SK-N-SH (cell line): ENCODE measurements around the gene SBF2. TPM values are rescaled to one million over a fixed set of nuclear protein-coding genes. Genes with fewer than 3 reads are reported as not detected.

ENCODE experiments used
- CTCF ChIA-PET: fragments of 300-600, 350-600 bp; formaldehyde crosslinking; extraction: SDS; loops from one replicate; lab custom pipeline; 2021; lab: Yijun Ruan, JAX
- POLR2A ChIA-PET: fragments of 350-600 bp; sonication (Branson Sonifier 250); formaldehyde crosslinking; extraction: SDS; loops from one replicate; lab custom pipeline; 2020; ENCODE audit warnings: antibody characterized with exemption, inconsistent platforms; lab: Yijun Ruan, JAX
- DNase-seq: peaks from one replicate; pipeline ENCODE4 v3.0.0; 2012
- H2AFZ ChIP-seq: fragments of 200-600 bp; sonication (generic); 2 replicates; pipeline ENCODE4 v1.8.1; 2016; ENCODE audit warnings: antibody characterized with exemption, mild to moderate bottlenecking, low read depth
- H3F3A ChIP-seq: fragments of 200-600 bp; sonication (generic); replicated peaks from 2 replicates; pipeline ENCODE3; 2016; ENCODE audit warnings: antibody characterized with exemption, mild to moderate bottlenecking; ENCODE audit not compliant: insufficient read depth
- H3K27ac ChIP-seq, 2 experiments: fragments of 200-500 bp in 1 of 2; fragments of 200-600 bp in 1 of 2; sonication (Bioruptor generic) in 1 of 2; sonication (generic), shearing (Covaris generic) in 1 of 2; 2 replicates each; pipeline versions ENCODE4 v1.5.1 to v1.6.1; 2014 to 2016; ENCODE audit warnings: low read depth in 2 of 2, inconsistent platforms in 1 of 2, low read length in 1 of 2, mild to moderate bottlenecking in 1 of 2, mixed read lengths in 1 of 2
- H3K27me3 ChIP-seq: fragments of 200-600 bp; sonication (generic), shearing (Covaris generic); 2 replicates; pipeline ENCODE4 v1.6.1; 2016; ENCODE audit warnings: mixed run types; ENCODE audit not compliant: insufficient read depth
- H3K36me3 ChIP-seq, 2 experiments: fragments of 200-500 bp in 1 of 2; fragments of 200-600 bp in 1 of 2; sonication (Bioruptor generic) in 1 of 2; sonication (generic) in 1 of 2; replicated peaks in 1 of 2; 2 replicates each; pipeline versions ENCODE3 to v1.5.1; 2014 to 2016; ENCODE audit warnings: low read length in 1 of 2, mild to moderate bottlenecking in 1 of 2; ENCODE audit not compliant: insufficient read depth in 2 of 2, control insufficient read depth in 1 of 2
- H3K4me1 ChIP-seq, 2 experiments: fragments of 200-500 bp in 1 of 2; fragments of 200-600 bp in 1 of 2; sonication (Bioruptor generic) in 1 of 2; sonication (generic), shearing (Covaris generic) in 1 of 2; 2 replicates each; pipeline versions ENCODE4 v1.5.1 to v1.6.1; 2014 to 2016; ENCODE audit warnings: low read depth in 1 of 2, low read length in 1 of 2, mixed run types in 1 of 2; ENCODE audit not compliant: insufficient read depth in 2 of 2, control insufficient read depth in 1 of 2
- H3K4me2 ChIP-seq: fragments of 200-600 bp; sonication (generic), shearing (Covaris generic); 2 replicates; pipeline ENCODE4 v1.6.1; 2017; ENCODE audit warnings: mixed run types
- H3K4me3 ChIP-seq, 2 experiments: fragments of 200-500 bp in 1 of 2; fragments of 200-600 bp in 1 of 2; sonication (Bioruptor generic) in 1 of 2; sonication (generic), shearing (Covaris generic) in 1 of 2; 2 replicates each; pipeline versions ENCODE4 v1.5.1 to v1.8.1; 2014 to 2016; ENCODE audit warnings: low read depth in 2 of 2, inconsistent platforms in 1 of 2, low read length in 1 of 2, mild to moderate bottlenecking in 1 of 2, mixed read lengths in 1 of 2, moderate library complexity in 1 of 2
- H3K79me2 ChIP-seq: fragments of 200-600 bp; sonication (generic); 2 replicates; pipeline ENCODE4 v1.8.1; 2017; ENCODE audit warnings: mild to moderate bottlenecking; ENCODE audit not compliant: insufficient read depth
- H3K9ac ChIP-seq: fragments of 200-600 bp; sonication (generic); 2 replicates; pipeline ENCODE4 v1.6.1; 2017; ENCODE audit warnings: mixed run types
- H3K9me2 ChIP-seq: fragments of 200-600 bp; sonication (generic); 2 replicates; pipeline ENCODE4 v1.6.1; 2017; ENCODE audit warnings: mixed run types
- H3K9me3 ChIP-seq: fragments of 200-600 bp; sonication (generic); 2 replicates; pipeline ENCODE4 v1.6.1; 2017; ENCODE audit warnings: mixed run types, mild to moderate bottlenecking, moderate library complexity
- H4K20me1 ChIP-seq: fragments of 200-600 bp; sonication (generic); 2 replicates; pipeline ENCODE4 v1.6.1; 2017; ENCODE audit warnings: mild to moderate bottlenecking, mixed run types; ENCODE audit not compliant: insufficient read depth
- EP300 ChIP-seq, 2 experiments: IDR thresholded peaks; 2 replicates each; pipeline versions ENCODE4 v1.4.0 to v1.6.1; 2012; ENCODE audit warnings: borderline replicate concordance in 1 of 2, low read depth in 1 of 2, low read length in 1 of 2
- FOXM1 ChIP-seq: IDR thresholded peaks from 2 replicates; pipeline ENCODE4 v1.4.0; 2012; ENCODE audit warnings: low read depth, mild to moderate bottlenecking
- MXI1 ChIP-seq: IDR thresholded peaks from 2 replicates; pipeline ENCODE4 v1.6.1; 2012; ENCODE audit warnings: mild to moderate bottlenecking, low read depth, low read length, improper control_type of control experiment
- NRF1 ChIP-seq: IDR thresholded peaks from 2 replicates; pipeline ENCODE4 v1.6.1; 2012; ENCODE audit warnings: low read depth, mild to moderate bottlenecking, low read length
- POLR2AphosphoS5 ChIP-seq: IDR thresholded peaks from 2 replicates; pipeline ENCODE4 v1.6.1; 2012; ENCODE audit warnings: low read depth, low read length
- RAD21 ChIP-seq: IDR thresholded peaks from 2 replicates; pipeline ENCODE4 v1.6.1; 2012; ENCODE audit warnings: mild to moderate bottlenecking, low read length
- RFX5 ChIP-seq: IDR thresholded peaks from 2 replicates; pipeline ENCODE4 v1.6.1; 2012; ENCODE audit warnings: mild to moderate bottlenecking, improper control_type of control experiment, low read length
- SIN3A ChIP-seq: IDR thresholded peaks from 2 replicates; pipeline ENCODE4 v1.6.1; 2012; ENCODE audit warnings: low read depth, mild to moderate bottlenecking, low read length, moderate library complexity, borderline replicate concordance
- SMC3 ChIP-seq: IDR thresholded peaks from 2 replicates; pipeline ENCODE4 v1.6.1; 2012; ENCODE audit warnings: low read depth, low read length, improper control_type of control experiment
- WGBS: methylation state at CpG from one replicate; pipeline ENCODE4 v1.1.6; 2017; ENCODE audit warnings: low lambda C conversion rate; 5-methylcytosine and 5-hydroxymethylcytosine counted together
- polyA plus RNA-seq, 3 experiments: library from polyadenylated mRNA; depleted of rRNA; stranded (reverse); fragments of >200 nt; gene quantifications; 2 replicates each; pipeline ENCODE4 v1.2.3, GENCODE V29; 2012
- TF ChIP-seq, protein P1 (sequence below): IDR thresholded peaks from 2 replicates; pipeline ENCODE4 v1.6.1; 2012; ENCODE audit warnings: mild to moderate bottlenecking, low read depth, low read length, moderate library complexity
- TF ChIP-seq, protein P2 (sequence below): IDR thresholded peaks from 2 replicates; pipeline ENCODE4; 2012
- TF ChIP-seq, protein P3 (sequence below): fragments of 200-600 bp; sonication (generic); IDR thresholded peaks from 2 replicates; pipeline ENCODE4 v1.6.1; 2017; ENCODE audit warnings: antibody characterized with exemption, mild to moderate bottlenecking, moderate library complexity
- TF ChIP-seq, protein P4 (sequence below): IDR thresholded peaks from 2 replicates; pipeline ENCODE4 v1.4.0; 2012; ENCODE audit warnings: low read depth

The SBF2 gene
- polyA plus RNA-seq, 1 of the 3 experiments (the other 2 are of a cell fraction), result 23.0 TPM

DNA sequence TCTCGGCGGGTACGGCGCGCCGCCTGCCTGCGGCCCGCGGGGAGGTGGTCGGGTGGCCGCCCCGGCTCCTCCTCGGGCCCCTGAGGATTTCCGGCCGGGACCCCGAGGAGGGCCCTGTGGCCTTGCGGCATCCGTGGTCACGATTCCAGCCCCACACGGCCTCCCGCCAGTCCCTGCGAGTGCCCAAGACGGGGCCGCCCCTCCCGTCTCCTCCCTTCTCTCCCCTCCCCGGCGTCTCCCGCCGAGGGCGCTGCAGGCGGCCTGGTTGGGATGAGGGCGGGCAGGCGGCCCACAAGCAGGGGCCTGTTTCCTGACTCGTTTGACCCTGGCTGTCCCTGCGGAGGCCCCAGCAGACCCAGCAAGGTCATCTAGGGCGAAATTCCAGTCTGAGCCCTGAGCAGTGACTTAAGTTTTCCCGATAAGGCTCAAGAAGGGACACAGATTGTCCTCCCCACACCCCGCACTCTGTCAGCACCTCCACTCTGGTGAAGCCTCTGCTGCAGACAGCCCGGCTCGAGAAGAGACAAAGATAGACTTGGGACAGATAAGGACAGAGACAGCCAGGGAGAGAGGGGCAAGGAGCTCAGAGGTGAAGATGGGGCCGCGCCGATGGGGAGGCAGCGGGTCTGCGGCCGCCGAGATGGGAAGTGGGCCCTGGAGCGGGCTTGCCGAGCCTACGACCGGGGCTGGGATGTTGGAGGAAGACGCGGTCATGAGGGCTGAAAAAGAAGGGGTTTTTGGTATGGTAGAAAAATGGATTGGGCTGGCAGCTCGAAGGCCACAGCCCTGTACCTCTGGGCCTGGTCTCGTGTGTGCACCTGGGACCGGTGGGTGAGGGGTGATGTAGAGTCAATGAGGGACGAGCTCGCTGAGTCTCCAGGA, 535.1 kb downstream of the SBF2 start (continued):
- TF ChIP-seq RFX5, result no peak
- no peak for TF ChIP-seq FOXM1
- TF ChIP-seq, protein P1, sequence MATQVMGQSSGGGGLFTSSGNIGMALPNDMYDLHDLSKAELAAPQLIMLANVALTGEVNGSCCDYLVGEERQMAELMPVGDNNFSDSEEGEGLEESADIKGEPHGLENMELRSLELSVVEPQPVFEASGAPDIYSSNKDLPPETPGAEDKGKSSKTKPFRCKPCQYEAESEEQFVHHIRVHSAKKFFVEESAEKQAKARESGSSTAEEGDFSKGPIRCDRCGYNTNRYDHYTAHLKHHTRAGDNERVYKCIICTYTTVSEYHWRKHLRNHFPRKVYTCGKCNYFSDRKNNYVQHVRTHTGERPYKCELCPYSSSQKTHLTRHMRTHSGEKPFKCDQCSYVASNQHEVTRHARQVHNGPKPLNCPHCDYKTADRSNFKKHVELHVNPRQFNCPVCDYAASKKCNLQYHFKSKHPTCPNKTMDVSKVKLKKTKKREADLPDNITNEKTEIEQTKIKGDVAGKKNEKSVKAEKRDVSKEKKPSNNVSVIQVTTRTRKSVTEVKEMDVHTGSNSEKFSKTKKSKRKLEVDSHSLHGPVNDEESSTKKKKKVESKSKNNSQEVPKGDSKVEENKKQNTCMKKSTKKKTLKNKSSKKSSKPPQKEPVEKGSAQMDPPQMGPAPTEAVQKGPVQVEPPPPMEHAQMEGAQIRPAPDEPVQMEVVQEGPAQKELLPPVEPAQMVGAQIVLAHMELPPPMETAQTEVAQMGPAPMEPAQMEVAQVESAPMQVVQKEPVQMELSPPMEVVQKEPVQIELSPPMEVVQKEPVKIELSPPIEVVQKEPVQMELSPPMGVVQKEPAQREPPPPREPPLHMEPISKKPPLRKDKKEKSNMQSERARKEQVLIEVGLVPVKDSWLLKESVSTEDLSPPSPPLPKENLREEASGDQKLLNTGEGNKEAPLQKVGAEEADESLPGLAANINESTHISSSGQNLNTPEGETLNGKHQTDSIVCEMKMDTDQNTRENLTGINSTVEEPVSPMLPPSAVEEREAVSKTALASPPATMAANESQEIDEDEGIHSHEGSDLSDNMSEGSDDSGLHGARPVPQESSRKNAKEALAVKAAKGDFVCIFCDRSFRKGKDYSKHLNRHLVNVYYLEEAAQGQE, result no peak

DNA sequence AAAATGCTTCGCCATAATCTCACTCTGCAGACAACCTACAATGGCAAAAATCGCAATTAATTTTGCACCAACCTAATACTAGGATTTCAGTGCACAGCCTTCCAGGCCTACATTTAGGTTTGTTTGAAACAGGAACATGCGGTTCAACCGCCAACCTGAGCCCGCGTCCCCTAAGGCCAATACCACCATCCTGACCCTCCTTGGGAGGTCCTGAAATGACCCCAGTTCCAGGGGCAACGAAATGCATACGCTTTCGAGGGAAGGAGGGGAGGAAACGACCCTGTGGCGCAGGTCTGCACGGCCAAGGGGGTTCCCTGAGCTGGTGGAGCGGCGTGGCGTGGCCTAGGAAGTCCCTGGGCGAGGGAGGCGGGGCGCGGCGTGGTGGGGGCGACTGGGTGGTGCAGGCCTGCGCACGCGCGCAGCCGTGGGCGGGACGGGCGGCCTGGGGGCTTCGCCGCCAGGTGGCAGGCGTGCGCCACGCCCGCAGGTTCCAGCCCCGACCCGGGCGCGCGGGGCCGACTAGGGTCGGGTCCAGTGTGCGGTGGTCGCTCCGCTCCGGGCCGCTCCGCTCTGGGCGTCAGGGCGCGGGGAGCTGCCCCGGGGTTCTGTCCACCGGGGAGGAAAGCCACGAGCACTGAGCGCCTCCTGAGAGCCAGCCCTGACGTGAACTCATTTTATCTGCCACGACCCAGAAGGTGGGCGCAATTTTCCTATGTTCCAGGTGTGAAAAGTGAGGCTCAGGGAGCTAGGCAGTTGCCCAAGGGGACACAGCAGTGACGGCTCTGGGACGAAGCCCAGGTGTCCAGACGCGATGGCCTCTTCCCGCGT, 536.0 kb downstream of the SBF2 start:
- Histone ChIP-seq H3K9me3 (no peaks in the 10 kb centered on the region), H3K36me3 (no peaks in the 10 kb centered on the region), H3F3A (peaks cover 26% of the 10 kb centered on the region), H4K20me1 (no peaks in the 10 kb centered on the region), H3K27me3 (no peaks in the 10 kb centered on the region), H3K79me2 (no peaks in the 10 kb centered on the region), H2AFZ (peak overlapping the region; percentile 75; the same call in 1 of the 2 replicates), H3K9ac (peak overlapping the region; percentile 74), H3K4me3 (peak overlapping the region; percentile 55 to 64), H3K9me2 (no peaks in the 10 kb centered on the region), H3K4me1 (peaks cover 29 to 31% of the 10 kb centered on the region in 2 experiments), H3K27ac (peak overlapping the region; percentile 91 to 97), H3K4me2 (peak overlapping the region; percentile 80)
- ChIA-PET CTCF (interaction anchor here (0.5 to 4.4 kb wide), 62 partner anchors 9 to 984 kb away, joined by 3 to 104 read pairs (median 4); partner anchors contain the start of gene ADM), POLR2A (interaction anchor here (1.4 to 2.8 kb wide), 2 partner anchors 547 to 550 kb away, joined by 4 to 24 read pairs; partner anchors contain the start of gene ADM)
- peak; percentile 99 for DNase-seq
- WGBS, result 31% methylated on average over 18 of the region's 64 CpGs
- TF ChIP-seq, protein P2, sequence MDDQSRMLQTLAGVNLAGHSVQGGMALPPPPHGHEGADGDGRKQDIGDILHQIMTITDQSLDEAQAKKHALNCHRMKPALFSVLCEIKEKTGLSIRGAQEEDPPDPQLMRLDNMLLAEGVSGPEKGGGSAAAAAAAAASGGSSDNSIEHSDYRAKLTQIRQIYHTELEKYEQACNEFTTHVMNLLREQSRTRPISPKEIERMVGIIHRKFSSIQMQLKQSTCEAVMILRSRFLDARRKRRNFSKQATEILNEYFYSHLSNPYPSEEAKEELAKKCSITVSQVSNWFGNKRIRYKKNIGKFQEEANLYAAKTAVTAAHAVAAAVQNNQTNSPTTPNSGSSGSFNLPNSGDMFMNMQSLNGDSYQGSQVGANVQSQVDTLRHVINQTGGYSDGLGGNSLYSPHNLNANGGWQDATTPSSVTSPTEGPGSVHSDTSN, result no peak
- TF ChIP-seq EP300 (IDR thresholded peaks at IDR 0.05; ENCODE audit: borderline replicate concordance in 1 of 2, low read depth in 1 of 2, low read length in 1 of 2) (peak in 1 of 2 experiments; percentile 20; a peak in 1 of 4 replicates), MXI1 (peak; percentile 63; the same call in 1 of the 2 replicates), POLR2AphosphoS5 (peak; percentile 59), RFX5 (no peak), NRF1 (peak; percentile 78), SMC3 (peak; percentile 93), SIN3A (no peak), RAD21 (peak; percentile 78)
- TF ChIP-seq, protein P1, result no peak
- TF ChIP-seq, protein P3, sequence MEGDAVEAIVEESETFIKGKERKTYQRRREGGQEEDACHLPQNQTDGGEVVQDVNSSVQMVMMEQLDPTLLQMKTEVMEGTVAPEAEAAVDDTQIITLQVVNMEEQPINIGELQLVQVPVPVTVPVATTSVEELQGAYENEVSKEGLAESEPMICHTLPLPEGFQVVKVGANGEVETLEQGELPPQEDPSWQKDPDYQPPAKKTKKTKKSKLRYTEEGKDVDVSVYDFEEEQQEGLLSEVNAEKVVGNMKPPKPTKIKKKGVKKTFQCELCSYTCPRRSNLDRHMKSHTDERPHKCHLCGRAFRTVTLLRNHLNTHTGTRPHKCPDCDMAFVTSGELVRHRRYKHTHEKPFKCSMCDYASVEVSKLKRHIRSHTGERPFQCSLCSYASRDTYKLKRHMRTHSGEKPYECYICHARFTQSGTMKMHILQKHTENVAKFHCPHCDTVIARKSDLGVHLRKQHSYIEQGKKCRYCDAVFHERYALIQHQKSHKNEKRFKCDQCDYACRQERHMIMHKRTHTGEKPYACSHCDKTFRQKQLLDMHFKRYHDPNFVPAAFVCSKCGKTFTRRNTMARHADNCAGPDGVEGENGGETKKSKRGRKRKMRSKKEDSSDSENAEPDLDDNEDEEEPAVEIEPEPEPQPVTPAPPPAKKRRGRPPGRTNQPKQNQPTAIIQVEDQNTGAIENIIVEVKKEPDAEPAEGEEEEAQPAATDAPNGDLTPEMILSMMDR, result peak; percentile 67
- TF ChIP-seq, protein P4, sequence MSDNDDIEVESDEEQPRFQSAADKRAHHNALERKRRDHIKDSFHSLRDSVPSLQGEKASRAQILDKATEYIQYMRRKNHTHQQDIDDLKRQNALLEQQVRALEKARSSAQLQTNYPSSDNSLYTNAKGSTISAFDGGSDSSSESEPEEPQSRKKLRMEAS, result peak; percentile 41; the same call in 1 of the 2 replicates
